ENCODE measurements around the gene TP53I11. TPM values are rescaled to one million over a fixed set of nuclear protein-coding genes. Genes with fewer than 3 reads are reported as not detected.

TP53I11 gene
- total RNA-seq, 4 donors from 2014 or later = 21.7 to 34.0 (median 30.9) TPM

- no peaks in the 10 kb centered on the region for H3K36me3 ChIP-seq
- 80 to 85% methylated on average over 10 of the region's 10 CpGs for WGBS, 2 donors
- no peak for DNase-seq
- H3K4me3 ChIP-seq (replicated peaks in 1 of 3) = no peak overlapping the region
- no peak for TF ChIP-seq CTCF (IDR thresholded peaks at IDR 0.05)
- TF ChIP-seq POLR2A (IDR thresholded peaks at IDR 0.05) = no peak
- H3K27ac ChIP-seq = no peak overlapping the region
- no peaks in the 10 kb centered on the region for H3K27me3 ChIP-seq
- H3K4me1 ChIP-seq = no peaks in the 10 kb centered on the region
- intact Hi-C loops (cut with DNase I) = no loop called here
- no peaks in the 10 kb centered on the region for H3K9me3 ChIP-seq
Observed at GRCh38 chr11:44993971-44994704, 43.5 kb upstream of the TP53I11 start.

GRCh38 chr11:44992774-44993173 is 42.1 kb upstream of the TP53I11 start:
- Histone ChIP-seq H3K4me3 (replicated peaks in 1 of 3) (no peak overlapping the region), H3K4me1 (no peaks in the 10 kb centered on the region), H3K9me3 (no peaks in the 10 kb centered on the region), H3K27ac (no peak overlapping the region), H3K27me3 (no peaks in the 10 kb centered on the region), H3K36me3 (no peaks in the 10 kb centered on the region)
- TF ChIP-seq POLR2A (IDR thresholded peaks at IDR 0.05) (no peak), CTCF (IDR thresholded peaks at IDR 0.05) (no peak)
- WGBS, 2 donors = 77 to 82% methylated on average over 4 of the region's 4 CpGs
- DNase-seq = no peak
- intact Hi-C loops (cut with DNase I) = no loop called here

DNA sequence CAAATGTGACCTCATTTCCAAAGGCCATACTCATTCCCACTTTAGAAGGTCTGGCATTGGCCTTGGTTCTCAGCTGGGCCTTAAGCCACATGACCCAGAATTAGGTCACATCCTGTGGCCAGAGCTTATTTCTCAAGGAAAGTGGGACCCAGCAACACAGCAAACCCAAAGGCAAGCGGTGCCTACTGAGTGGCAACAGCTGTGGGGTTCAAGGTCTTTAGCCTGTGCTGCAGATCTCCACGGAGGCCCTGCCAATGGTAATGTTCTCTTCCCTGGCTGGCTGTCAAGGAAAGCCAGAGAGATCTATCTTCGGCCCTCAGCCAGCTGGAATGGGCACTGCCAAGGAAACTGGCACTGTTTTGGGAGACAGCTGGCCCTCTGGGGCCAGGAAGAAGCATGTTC is 41.5 kb upstream of the TP53I11 start:
- no peaks in the 10 kb centered on the region for H3K27me3 ChIP-seq
- WGBS, 2 donors = 60 to 93% methylated on average over 1 to 2 of the region's 3 CpGs
- no peak overlapping the region for H3K27ac ChIP-seq
- H3K4me3 ChIP-seq (replicated peaks in 1 of 3) = no peak overlapping the region
- no peaks in the 10 kb centered on the region for H3K9me3 ChIP-seq
- no peak for DNase-seq
- no peaks in the 10 kb centered on the region for H3K36me3 ChIP-seq
- H3K4me1 ChIP-seq = no peaks in the 10 kb centered on the region
- intact Hi-C loops (cut with DNase I) = no loop called here
- TF ChIP-seq POLR2A (IDR thresholded peaks at IDR 0.05) (no peak), CTCF (IDR thresholded peaks at IDR 0.05) (no peak)

- Histone ChIP-seq H3K4me1 (no peaks in the 10 kb centered on the region), H3K27ac (no peak overlapping the region), H3K36me3 (no peaks in the 10 kb centered on the region), H3K4me3 (replicated peaks in 1 of 3) (no peak overlapping the region), H3K27me3 (no peaks in the 10 kb centered on the region), H3K9me3 (no peaks in the 10 kb centered on the region)
- TF ChIP-seq CTCF (IDR thresholded peaks at IDR 0.05) (no peak), POLR2A (IDR thresholded peaks at IDR 0.05) (no peak)
- no peak for DNase-seq
- intact Hi-C loops (cut with DNase I) = no loop called here
- WGBS, 2 donors = 89 to 91% methylated on average over 5 of the region's 5 CpGs
Observed at GRCh38 chr11:44990665-44991064, 40.0 kb upstream of the TP53I11 start.

DNA sequence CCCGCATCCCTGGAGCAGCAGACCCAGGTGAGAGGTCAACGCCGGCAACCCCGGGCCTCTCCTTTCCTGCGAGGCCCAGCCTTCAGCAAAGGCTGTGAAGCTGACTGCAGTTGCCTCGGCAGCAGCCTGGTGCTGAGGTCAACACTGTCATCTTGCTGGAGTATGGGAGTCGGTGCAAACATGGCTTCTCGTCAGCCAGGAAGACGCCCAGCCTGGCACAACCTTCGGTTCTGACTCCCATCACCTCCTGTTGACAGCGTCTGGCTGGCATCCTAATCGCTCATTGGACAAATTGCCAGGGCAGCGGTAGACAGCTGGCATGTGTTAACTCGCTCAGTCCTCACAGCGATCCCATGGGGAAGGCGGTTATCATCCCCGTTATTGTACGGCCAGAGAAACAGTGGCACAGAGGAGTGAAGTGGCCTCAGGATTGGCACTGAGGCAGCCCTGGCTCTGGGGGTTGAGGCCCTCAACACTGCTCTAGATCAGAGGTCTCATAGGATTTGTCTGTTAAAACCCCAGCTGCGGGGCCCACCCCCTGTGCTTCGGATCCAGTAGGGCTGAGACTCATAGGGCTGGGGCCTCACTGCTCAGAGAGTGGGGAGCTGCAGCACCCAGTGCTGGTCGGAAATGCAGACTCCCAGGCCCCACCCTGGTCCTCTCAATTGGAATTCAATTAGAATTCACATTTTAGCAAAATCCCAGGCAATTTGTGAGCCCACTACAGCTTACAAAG is 39.3 kb upstream of the TP53I11 start:
- H3K9me3 ChIP-seq = no peaks in the 10 kb centered on the region
- no peak for TF ChIP-seq POLR2A (IDR thresholded peaks at IDR 0.05)
- no peak for TF ChIP-seq CTCF (IDR thresholded peaks at IDR 0.05)
- no peak overlapping the region for H3K27ac ChIP-seq
- H3K27me3 ChIP-seq = no peaks in the 10 kb centered on the region
- H3K4me3 ChIP-seq (replicated peaks in 1 of 3) = no peak overlapping the region
- no peaks in the 10 kb centered on the region for H3K36me3 ChIP-seq
- DNase-seq = no peak
- no peaks in the 10 kb centered on the region for H3K4me1 ChIP-seq
- intact Hi-C loops (cut with DNase I) = no loop called here
- WGBS, 2 donors = 84 to 90% methylated on average over 20 to 21 of the region's 21 CpGs

Data from thyroid gland (tissue), 4 donors.